ENCODE data around the gene SIRT6. TPM values are rescaled to one million over a fixed set of nuclear protein-coding genes. Genes with fewer than 3 reads are reported as not detected.
"Not testable (repeated sequence)": the region's sequence is repeated elsewhere in the genome, so short reads cannot be mapped to it uniquely, and the experiment has no call there.

SIRT6 gene
- total RNA-seq, 1 donor from 2014 or later = 4.7 TPM

- no peak for DNase-seq
Observed at GRCh38 chr19:4199699-4200293, 17.4 kb upstream of the SIRT6 start.

DNA sequence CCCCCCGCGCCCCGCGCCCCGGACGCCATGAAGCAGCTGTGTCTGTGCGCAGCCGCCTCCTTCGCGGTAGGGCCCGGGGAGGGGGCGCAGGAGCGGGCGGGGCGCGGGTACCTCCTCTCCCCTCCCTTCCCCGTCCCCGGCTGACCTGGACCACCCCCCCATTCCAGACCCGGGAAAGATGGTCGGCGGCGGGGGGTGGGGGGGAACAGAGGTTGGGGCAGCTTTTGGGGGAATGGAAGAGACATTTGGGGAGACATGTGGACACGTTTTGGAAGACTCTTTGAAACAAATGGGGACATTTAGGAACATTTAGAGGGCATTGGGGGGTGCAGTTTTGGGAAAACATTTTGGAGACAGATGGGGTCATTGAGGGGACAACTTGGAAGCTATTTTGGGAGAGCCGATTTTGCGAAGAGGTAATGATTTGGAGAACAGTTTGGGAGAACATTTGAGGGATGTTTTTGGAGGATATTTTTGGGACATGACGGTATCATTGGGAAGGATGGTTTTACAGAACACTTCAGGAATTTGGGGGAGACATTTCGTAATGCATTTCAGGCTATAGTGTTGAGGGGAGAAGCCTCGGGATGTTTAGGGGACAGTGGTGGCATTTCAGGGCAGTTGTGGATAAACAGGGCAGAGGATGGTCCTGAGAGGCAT is 16.2 kb upstream of the SIRT6 start:
- DNase-seq = no peak

GRCh38 chr19:4197625-4198466 is 15.5 kb upstream of the SIRT6 start:
- no peak for DNase-seq

DNA sequence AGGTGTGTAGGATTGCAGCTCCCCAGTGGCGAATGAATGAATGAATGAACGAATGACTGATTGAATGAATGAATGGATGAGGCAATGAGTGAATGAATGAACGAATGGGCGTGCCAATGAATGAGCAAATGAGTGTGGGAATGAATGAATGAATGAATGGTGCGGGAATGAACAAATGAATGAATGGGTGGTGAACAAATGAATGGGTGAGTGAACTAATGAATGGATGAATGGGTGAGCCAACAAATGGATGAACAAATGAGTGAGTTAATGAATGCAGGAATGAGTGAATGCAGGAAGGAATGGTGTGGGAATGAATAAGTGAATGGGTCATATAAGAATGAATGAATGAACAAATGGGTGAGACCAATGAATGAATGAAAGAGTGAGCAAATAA is 14.9 kb upstream of the SIRT6 start:
- DNase-seq = no peak

GRCh38 chr19:4196587-4197148 is 14.3 kb upstream of the SIRT6 start:
- DNase-seq = no peak

DNA sequence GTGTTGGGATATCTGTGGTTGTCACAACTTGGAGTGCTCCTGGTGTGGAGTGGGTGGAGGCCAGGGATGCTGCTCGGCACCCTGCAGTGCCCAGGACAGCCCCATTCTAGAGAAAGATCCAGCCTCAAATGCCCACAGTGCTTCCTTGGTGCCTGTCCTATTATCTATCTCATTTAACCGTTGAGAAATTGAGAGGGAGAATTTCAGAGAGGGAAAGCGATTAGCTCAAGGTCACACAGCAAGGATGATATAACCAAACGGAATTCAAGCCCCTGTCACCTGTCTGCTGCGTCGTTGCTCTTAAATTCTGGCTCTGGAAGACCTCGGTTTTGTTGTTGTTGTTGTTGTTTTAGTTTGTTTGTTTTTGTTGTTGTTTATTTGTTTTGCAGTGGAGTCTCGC is 13.6 kb upstream of the SIRT6 start:
- DNase-seq = no peak

DNA sequence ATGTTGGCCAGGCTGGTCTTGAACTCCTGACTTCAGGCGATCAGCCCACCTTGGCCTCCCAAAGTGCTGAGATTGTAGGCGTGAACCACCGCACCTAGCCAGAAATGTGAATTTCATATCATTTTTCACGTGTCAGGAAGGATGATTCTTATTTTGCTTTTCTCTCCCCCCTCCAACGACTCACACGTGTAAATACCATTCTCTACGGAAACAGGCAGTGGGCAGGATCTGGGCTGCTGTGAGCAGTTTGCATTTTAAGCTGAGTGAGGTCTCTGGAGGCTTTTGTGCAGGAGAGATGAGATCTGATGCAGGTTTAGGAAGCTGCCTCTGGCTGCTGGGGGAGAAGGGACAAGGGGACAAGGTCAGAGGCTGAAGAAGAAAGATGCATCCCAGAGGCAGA is 12.0 kb upstream of the SIRT6 start:
- DNase-seq = no peak

GRCh38 chr19:4192537-4192936 is 10.2 kb upstream of the SIRT6 start:
- DNase-seq = not testable (repeated sequence)

GRCh38 chr19:4189641-4190040 is 7.3 kb upstream of the SIRT6 start:
- no peak for DNase-seq

DNA sequence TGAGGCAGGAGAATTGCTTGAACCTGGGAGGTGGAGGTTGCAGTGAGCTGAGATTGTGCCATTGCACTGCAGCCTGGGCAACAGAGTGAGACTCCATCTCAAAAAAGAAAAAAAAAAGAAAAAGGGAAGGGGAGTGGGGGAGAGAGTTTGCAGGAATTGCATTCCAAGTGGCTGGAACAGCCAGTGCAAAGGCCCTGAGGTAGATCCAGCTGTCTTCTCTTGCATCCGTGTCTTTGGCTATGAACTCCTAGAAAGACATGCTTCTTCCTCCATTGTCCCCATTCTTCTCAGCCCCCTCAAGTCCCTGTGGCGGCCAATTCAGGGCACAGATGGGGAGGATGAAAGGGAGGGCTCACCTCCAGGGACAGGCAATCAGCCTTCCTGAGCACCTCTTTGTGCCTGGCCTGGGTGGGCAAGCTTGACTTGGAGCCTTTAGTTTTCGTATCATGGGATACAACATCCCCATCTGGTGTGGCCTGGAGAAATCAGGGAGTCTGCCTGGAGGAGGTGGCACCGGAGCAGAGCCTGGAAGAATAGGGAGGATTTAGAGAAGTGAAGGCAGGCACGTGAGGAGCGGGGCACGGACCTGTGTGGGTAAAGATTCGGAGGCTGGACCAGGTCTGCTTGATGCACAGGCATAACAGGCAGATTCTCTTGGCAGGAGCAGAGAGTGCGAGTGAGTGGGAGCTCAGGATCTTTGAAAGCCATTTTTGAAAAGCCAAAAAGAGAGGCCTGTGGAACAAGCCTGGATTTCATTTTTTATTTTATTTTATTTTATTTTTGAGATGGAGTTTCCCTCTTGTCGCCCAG is 5.2 kb upstream of the SIRT6 start:
- DNase-seq = no peak

DNA sequence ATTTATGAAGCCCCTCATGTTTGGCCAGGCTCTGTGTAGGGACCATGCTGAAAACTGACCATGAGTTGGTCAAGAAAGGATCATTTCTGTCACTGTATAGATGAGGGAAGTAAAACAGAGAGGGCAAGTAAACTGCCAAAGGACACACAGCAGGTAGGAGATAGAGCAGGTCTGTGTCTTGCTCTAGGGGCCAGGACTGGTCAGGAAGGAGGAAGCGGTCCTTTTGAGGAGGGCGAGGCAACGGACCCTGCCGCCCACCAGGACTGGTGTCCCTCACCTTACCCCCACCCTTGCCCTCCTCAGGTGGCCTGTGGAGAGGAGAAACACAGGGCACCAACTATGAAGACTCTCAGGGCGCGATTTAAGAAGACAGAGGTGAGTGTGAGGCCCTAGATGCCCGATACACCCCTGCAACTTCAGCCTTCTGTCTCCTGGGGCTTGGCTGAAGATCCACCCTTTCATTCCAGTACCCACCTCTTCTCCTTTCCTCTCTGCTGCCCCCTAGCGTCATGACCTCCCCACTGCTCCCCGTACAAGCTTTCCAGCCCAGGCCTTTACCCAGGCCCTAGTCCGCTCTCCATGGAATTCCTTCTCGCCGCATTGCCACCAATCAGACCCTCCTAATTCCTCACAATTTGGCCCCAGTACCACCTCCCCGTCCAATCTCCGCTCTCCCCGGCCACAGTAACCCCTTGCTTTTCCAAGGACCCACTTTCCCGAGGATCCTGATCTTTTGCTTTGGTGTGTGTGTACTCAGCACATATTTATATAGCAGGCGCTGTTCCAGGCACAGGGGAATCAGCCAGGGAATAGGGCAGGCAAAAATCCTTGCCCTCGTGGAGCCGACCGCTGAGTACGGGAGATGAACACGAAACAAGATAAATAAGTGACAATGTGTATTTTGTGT is 4.0 kb upstream of the SIRT6 start:
- DNase-seq = no peak

- no peak for DNase-seq
Observed at GRCh38 chr19:4185413-4186086, 3.2 kb upstream of the SIRT6 start.

- DNase-seq = no peak
Observed at GRCh38 chr19:4184718-4185352, 2.5 kb upstream of the SIRT6 start.

- no peak for DNase-seq
Observed at GRCh38 chr19:4183967-4184717, 1.8 kb upstream of the SIRT6 start.

GRCh38 chr19:4181053-4181508 is 1.3 kb downstream of the SIRT6 start:
- no peak for DNase-seq

DNA sequence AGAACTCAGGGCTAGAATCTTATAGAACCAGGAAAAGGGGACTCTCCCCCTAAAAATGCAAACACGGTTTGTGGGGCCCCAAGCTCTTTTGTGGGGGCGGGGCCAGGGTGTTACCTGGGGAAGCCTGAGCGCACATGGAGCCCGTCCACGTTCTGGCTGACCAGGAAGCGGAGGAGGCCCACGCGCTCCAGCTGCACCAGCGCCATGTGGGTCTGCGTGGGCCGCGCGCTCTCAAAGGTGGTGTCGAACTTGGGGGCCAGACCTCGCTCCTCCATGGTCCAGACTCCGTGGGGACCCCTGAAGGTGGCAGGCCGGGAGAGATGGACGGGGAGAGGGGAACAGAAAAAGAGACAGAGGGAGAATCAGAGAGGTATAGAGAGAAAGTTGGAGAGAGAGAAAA is 3.4 kb downstream of the SIRT6 start:
- no peak for DNase-seq

- DNase-seq = no peak
Observed at GRCh38 chr19:4177146-4177545, 5.2 kb downstream of the SIRT6 start.

GRCh38 chr19:4175669-4175931 is 6.8 kb downstream of the SIRT6 start:
- no peak for DNase-seq

DNA sequence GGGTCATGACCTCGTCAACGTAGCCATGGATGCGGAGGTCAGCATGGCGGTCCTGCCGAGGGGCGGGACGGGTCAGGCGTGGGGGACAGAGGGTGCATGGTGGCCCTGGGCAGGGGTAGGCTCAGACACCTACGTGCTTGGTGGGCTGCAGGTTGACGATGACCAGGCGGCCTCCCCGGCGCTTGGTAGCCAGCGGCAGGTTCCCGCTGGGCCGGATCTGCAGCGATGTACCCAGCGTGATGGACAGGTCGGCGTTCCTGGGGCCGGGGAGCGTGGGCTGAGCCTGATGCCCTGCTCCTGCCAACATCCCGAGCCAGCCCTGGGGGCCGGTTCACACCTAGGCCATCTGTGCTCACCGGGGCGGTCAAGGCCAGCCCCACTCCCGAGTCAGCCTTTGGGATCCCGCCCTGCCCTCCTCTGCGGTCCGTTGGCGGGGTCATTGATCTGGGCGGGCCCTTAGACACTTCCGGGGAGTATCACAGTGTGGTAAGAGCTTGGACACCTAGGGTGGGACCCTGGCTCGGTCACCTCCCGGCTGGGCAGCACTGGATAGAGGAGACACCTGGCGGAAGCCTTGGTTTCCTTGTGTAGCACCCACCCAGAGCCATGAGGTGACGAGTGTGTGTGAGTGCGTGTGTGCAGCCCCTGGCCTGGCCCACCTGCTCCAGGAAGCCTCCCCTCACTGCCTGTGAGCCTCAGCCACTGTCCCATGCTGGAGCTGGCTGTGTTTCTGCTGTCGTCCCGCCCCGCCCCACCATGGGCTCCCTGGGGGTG is 7.3 kb downstream of the SIRT6 start:
- DNase-seq = no peak
